Measurements from ENCODE around the gene SPAG4. TPM values are rescaled to one million over a fixed set of nuclear protein-coding genes. Genes with fewer than 3 reads are reported as not detected.

The SPAG4 gene
- total RNA-seq, 2 experiments from 2014 or later: 15.5 to 17.1 TPM

- no peak overlapping the region for H3K4me3 Mint-ChIP-seq
- no peak overlapping the region for H3K4me3 ChIP-seq (ENCODE audit: low read length)
- TF ChIP-seq CTCF (IDR thresholded peaks at IDR 0.05): no peak
- no peak overlapping the region for H3K27ac Mint-ChIP-seq
- CTCF ChIA-PET: interaction anchor here (1.4 kb wide), 1 partner anchor 51 kb away, joined by 4 read pairs; no protein-coding TSS in a partner anchor
- H3K27ac ChIP-seq (ENCODE audit: low read depth in 1 of 2, low read length in 2 of 2): no peak overlapping the region
- DNase-seq (no peak), ATAC-seq (ENCODE audit: poor library complexity) (no peak)
- intact Hi-C loops (cut with DNase I, micrococcal nuclease): no loop called here
- peaks cover 5% of the 10 kb centered on the region for H3K4me1 ChIP-seq (ENCODE audit: insufficient read depth, low read length)
- no peaks in the 10 kb centered on the region for H3K9me3 Mint-ChIP-seq
- H3K9me3 ChIP-seq (ENCODE audit: control insufficient read depth in 1 of 2, insufficient read depth in 1 of 2, low read length in 2 of 2): no peaks in the 10 kb centered on the region
- H3K36me3 Mint-ChIP-seq (ENCODE audit: low read depth): peaks cover 62% of the 10 kb centered on the region
- peaks cover 4% of the 10 kb centered on the region for H3K4me1 Mint-ChIP-seq (ENCODE audit: low read depth)
- POLR2A ChIA-PET: interaction anchor here (0.6 to 1.0 kb wide), 2 partner anchors 73 to 103 kb away, joined by 3 to 4 read pairs; partner anchors contain the start of gene RBM39
- no peaks in the 10 kb centered on the region for H3K27me3 Mint-ChIP-seq
- peaks cover 63% of the 10 kb centered on the region for H3K36me3 ChIP-seq (ENCODE audit: insufficient read depth, low read length)
- no peaks in the 10 kb centered on the region for H3K27me3 ChIP-seq (ENCODE audit: control insufficient read depth in 1 of 2, insufficient read depth in 2 of 2, low read length in 2 of 2)
These were observed 54.1 kb downstream of the SPAG4 start for GRCh38 chr20:35669681-35670080.

Other genes with a start within 250 kb of the SPAG4 start
- 10 to 100 TPM; 18.7 to 19.9 TPM for gene UQCC1, start 203.9 kb upstream of the SPAG4 start, total RNA-seq
- gene GDF5, start 177.6 kb upstream of the SPAG4 start, total RNA-seq: not detected
- 10 to 100 TPM; 27.6 to 33.1 TPM for gene CEP250, start 160.2 kb upstream of the SPAG4 start, total RNA-seq
- gene C20orf173, start 86.2 kb upstream of the SPAG4 start, total RNA-seq: not detected
- 100 to 1,000 TPM; 144 to 146 TPM for gene ERGIC3, start 73.8 kb upstream of the SPAG4 start, total RNA-seq
- 100 to 1,000 TPM; 146 to 153 TPM for gene CPNE1, start 49.1 kb downstream of the SPAG4 start, total RNA-seq
- 10 to 100 TPM; 91.7 to 95.2 TPM for gene RBM12, start 49.1 kb downstream of the SPAG4 start, total RNA-seq
- 10 to 100 TPM; 10.6 to 11.5 TPM for gene NFS1, start 83.5 kb downstream of the SPAG4 start, total RNA-seq
- gene ROMO1, start 83.6 kb downstream of the SPAG4 start, total RNA-seq: 10 to 100 TPM; 32.9 to 35.8 TPM
- gene RBM39, start 126.4 kb downstream of the SPAG4 start, total RNA-seq: 1,000 to 10,000 TPM; 1,057 to 1,091 TPM
- 100 to 1,000 TPM; 119 to 126 TPM for gene PHF20, start 156.2 kb downstream of the SPAG4 start, total RNA-seq

Measured in CD4-positive, alpha-beta T cell (primary cell).